Measurements from ENCODE around the gene CTNNAL1.

The CTNNAL1 gene

GRCh38 chr9:109026306-109026705 lies 13.0 kb upstream of the CTNNAL1 start:
- DNase-seq (ENCODE audit: low read depth): no peak

DNA sequence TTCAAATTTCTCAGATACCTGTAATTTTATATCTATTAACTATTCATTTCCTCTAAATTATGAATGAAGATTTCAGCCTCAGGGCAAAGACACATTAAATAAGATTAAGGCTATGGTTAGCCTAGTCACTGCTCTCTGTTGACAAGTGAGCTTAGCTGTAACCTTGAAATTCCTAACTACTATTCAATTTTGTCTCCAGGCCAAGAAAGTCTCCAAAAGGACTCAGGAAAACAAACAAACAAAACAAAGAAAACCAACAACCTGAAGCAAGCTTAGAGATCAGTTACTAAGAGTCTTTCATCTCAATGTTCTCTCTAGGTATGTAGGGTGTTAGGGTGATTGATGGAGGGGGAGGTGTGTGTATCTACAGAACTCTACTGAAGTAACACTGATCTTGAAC lies 9.6 kb upstream of the CTNNAL1 start:
- no peak for DNase-seq (ENCODE audit: low read depth)

DNA sequence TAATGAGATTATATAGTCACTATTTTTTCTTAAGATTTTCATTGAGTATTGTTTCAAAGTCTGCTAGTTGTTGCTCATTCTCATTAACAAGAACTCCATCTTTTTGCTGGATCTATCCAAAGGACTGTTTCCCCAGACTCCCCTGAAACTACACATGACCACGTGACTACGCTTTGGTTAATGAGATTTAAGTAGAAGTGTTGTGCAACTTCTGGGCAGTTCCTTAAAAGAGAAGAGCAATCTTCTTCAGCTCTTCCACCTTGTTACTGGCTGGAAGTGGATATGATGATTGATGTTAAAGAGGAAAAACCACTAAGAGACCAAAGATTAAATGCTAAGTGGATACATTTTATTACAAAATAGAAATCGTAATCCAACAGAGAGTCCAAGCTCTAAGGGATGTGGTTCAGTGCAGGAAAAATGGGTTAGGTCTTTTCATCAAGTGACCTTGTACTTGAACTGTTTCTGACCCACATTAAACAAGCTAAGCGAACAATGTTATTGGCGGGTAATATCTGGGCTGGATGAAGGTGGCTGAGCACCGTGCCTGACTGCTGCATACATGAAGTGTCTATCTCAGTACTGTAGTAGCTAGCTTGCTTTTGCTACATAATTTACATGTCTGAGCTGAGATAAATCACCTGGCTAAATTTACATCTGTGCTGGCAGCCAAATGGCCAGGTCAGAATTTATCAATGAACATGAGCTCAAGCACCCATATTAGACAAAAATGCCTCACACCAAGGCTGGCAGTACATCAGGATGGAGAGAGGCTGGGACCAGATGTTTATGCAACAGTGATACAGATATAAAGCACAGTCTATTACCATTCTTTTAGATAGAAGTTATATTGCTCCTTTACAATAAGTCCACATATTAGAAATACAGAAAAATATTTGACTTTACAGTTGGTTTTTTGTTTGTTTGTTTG lies 7.5 kb upstream of the CTNNAL1 start:
- no peak for DNase-seq (ENCODE audit: low read depth)

DNA sequence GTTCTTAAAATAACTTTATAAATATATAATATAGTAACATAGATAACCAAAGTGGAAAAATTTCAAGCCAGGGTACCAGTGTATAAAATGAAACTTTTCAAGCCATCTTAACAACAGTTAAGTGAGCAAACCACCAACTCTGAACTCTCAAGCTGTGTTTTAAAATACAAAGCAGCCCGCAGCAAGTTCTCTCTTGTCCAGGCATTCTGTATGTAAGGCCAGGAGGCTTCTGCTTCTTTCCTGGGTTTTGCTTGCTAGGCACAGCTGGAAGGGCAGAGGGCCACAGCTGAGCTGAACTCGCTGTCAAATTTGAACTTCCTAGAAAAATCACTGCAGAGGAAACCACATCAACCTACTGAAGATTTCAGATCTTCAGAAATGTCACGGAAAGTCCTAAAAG lies 6.8 kb upstream of the CTNNAL1 start:
- DNase-seq (ENCODE audit: low read depth): no peak

- DNase-seq (ENCODE audit: low read depth): no peak
These were observed 6.1 kb upstream of the CTNNAL1 start for GRCh38 chr9:109019420-109019819.

DNA sequence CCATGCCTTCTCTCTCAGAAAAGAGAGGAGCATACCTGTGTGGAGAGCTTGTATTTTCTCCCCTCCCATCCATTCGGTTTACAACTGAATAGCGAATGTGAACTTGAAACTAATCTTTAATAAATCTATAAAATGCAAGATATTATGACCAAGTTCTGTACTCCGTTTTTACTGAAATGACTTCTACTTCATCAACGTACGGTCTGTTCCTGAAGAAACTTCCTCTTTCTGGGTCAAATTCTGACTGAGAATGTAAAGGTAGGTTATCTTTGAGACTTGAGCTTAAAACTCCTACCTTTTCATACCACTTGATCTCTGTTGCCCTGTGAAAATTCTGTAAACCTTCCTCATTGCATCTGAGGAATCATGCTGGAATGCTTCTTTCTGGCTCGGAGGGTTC lies 4.2 kb upstream of the CTNNAL1 start:
- no peak for DNase-seq (ENCODE audit: low read depth)

- DNase-seq (ENCODE audit: low read depth): no peak
These were observed 3.8 kb upstream of the CTNNAL1 start for GRCh38 chr9:109017061-109017460.

DNA sequence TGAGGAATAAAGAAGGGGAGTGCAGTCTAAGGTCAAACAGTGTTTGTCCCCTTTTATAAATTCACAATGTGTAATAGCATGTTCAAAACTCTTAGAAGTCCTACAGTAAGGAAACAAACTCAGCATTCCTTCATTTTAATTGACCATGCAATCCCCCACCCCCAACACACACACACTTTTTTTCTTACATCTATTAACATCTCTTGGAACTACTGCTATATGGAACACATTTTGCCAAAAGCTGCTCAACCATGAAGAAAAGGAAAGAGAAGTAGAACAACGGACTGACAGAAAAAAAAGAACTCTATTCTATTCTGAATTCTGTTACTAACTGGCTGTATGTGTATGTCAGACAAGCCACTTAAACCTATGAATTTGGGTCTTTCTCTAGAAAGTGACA lies 2.8 kb upstream of the CTNNAL1 start:
- no peak for DNase-seq (ENCODE audit: low read depth)

- no peak for DNase-seq (ENCODE audit: low read depth)
These were observed 1.4 kb upstream of the CTNNAL1 start for GRCh38 chr9:109014608-109015280.

- DNase-seq (ENCODE audit: low read depth): no peak
These were observed 644 bp upstream of the CTNNAL1 start for GRCh38 chr9:109013679-109014607.

DNA sequence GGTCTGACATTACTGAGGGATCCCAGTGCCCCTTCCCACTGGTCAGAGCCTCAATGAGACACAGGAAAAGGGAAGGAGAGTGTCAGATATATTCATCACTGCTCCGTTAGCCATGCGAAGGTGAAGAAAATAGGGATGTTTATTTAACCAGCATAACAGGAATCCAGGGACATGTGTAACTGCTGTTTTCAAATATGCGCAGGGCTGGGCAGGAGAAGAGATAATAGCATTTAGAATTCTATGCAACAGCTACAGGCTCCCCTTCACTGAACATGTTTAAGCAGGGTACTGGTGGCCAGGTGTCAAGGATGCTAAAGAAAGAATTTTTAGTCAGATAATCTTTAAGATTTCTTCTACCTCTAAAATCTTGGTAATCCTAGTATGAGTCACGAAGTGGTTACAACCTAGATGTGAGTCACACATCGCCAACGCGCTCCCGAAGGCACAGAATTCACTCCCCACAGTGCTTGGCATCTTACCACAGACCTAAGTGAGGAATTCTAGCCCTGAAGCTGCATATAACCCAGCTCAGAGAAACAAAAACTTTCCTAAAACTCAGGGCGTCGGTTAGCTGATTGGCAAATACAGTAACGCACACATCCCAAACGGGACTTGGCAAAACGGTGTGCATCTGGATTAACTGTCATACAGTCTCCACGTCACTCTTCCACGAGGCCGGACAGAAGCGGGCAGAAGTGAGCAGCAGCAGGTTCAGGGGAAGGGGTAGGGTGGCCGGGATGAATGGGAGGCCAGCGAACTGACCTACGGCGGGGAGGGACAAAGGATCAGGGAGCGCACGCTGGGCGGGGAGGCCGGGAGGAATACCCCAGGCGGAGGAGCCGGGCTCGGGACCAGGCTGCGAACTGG lies 1.1 kb downstream of the CTNNAL1 start:
- DNase-seq (ENCODE audit: low read depth): no peak

DNA sequence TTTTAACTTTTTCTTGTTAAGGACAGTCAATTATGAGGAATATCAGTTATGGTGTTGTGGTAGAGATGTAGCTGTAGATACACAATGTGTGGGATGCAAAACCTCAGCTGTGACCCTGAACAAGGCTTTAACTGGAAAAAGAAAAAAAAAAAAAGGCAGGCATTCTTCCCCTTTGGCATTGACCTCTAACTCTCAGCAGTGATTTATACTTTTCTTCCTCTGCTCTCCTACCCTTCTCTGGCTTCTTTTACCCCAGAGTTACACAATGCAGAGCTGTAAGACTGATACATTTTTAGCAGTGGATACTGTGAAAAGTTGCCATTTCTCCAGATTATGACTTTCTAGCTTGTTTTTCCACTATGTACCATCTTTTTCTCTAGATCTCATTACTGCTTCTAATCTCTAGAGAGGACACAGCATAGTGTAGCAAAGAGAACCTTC lies 2.0 kb downstream of the CTNNAL1 start:
- DNase-seq (ENCODE audit: low read depth): no peak

- DNase-seq (ENCODE audit: low read depth): peak; percentile 45
These were observed 2.6 kb downstream of the CTNNAL1 start for GRCh38 chr9:109010746-109011145.

GRCh38 chr9:109005678-109006077 lies 7.6 kb downstream of the CTNNAL1 start:
- no peak for DNase-seq (ENCODE audit: low read depth)

DNA sequence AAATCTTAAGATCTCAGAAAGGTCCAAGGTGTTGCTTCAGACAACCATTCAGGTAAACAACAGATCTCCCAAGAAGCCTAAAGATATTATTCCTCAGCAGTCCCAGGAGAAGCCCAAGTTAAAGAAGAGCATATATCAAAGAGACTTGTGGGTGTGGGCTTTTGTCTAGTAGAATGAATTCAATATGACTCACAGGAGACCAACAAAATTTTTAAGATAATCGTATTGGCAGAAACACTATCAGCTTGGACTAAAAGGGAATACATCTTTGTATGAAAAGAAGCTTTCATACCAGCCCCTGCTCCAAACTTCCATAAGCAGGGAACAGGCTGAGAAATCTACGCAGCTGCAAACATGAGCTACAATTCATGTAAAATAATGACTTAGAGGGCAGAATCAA lies 10.2 kb downstream of the CTNNAL1 start:
- no peak for DNase-seq (ENCODE audit: low read depth)

GRCh38 chr9:109002141-109002540 lies 11.2 kb downstream of the CTNNAL1 start:
- no peak for DNase-seq (ENCODE audit: low read depth)

GRCh38 chr9:109001275-109001676 lies 12.0 kb downstream of the CTNNAL1 start:
- DNase-seq (ENCODE audit: low read depth): no peak

DNA sequence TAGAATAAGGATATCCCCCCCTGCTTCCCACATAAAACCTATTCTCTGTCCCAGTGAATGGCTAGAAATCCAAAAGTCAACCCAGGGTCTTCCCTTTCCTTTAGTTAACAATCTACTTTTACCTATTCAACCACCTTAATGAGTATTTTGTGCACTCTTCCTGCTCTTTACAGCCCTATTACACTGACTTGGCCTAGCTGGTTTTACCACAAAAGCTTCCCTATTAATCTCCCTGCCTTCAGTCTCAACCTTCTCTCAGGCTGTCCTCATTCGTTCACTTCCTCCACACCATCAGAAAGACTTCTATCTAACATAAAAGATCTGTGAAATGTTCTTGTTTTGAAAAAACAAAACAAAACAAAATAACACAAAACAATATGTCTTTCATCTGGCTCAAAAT lies 16.2 kb downstream of the CTNNAL1 start:
- DNase-seq (ENCODE audit: low read depth): no peak

GRCh38 chr9:108996643-108997042 lies 16.7 kb downstream of the CTNNAL1 start:
- DNase-seq (ENCODE audit: low read depth): no peak

DNA sequence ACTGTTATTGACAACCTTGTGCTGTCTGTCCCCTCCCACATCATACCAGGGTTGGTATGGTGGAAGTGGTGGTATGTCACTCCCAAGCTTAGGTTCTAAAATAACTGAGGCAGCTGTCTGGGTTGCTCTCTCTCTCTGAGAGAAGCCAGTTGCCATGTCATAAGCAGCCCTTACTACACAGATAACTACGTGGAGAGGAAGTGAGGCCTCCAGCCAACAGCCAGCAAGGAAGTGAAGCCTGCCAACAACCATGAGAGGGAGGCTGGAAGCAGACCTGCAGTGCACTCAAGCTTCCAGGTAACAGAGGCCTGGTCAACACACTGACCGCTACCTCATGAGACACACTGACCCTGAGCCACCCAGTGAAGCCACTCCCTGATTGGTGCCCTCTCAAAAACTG lies 18.6 kb downstream of the CTNNAL1 start:
- no peak for DNase-seq (ENCODE audit: low read depth)

GRCh38 chr9:108991479-108991878 lies 21.8 kb downstream of the CTNNAL1 start:
- no peak for DNase-seq (ENCODE audit: low read depth)

Data from stimulated activated CD8-positive, alpha-beta memory T cell treated with anti-CD3 and anti-CD28 coated beads, Interleukin-12 subunit alpha, Interleukin-12 subunit beta, amount 100 ng/mL, for 1 hour (primary cell).